Natural killer cell treated with Interleukin-12 subunit alpha and Interleukin-12 subunit beta and Interleukin-15 and Interleukin-18, amount 100 ng/mL, for 72 hours (primary cell): Measurements from ENCODE around the gene RNF222. TPM values are rescaled to one million over a fixed set of nuclear protein-coding genes. Genes with fewer than 3 reads are reported as not detected.
A peak's percentile ranks its signal among the peaks of the same experiment; 100 is the strongest.
"Not testable (repeated sequence)": the region's sequence is repeated elsewhere in the genome, so short reads cannot be mapped to it uniquely, and the experiment has no call there.

Source experiments
- ATAC-seq, 2 donors: fragments of 150-1000 bp; cut with Tn5 transposase in 1 of 2; sonication (Bioruptor Pico), chemical (Tn5 transposase) in 1 of 2; 2 replicates each; pipeline ENCODE4 v1.10.0; 2021
- DNase-seq: peaks from one replicate; pipeline ENCODE4 v3.0.0; 2022; ENCODE audit warnings: low spot score
- H3K27ac Mint-ChIP-seq, 2 donors: 1 replicate in 1 of 2; 2 replicates in 1 of 2; pipeline ENCODE4 v1.8.0; 2022; ENCODE audit warnings: mixed read lengths in 2 of 2, mild to moderate bottlenecking in 1 of 2, moderate library complexity in 1 of 2
- H3K27me3 Mint-ChIP-seq, 2 donors: 1 replicate in 1 of 2; 2 replicates in 1 of 2; pipeline ENCODE4 v1.8.0; 2022; ENCODE audit warnings: mixed read lengths in 2 of 2
- H3K36me3 Mint-ChIP-seq: one replicate; pipeline ENCODE4 v1.8.0; 2022; ENCODE audit warnings: mixed read lengths
- H3K4me1 Mint-ChIP-seq, 2 donors: 1 replicate in 1 of 2; 2 replicates in 1 of 2; pipeline ENCODE4 v1.8.0; 2022; ENCODE audit warnings: low read depth in 2 of 2, mixed read lengths in 2 of 2, mild to moderate bottlenecking in 1 of 2
- H3K4me3 Mint-ChIP-seq: one replicate; pipeline ENCODE4 v1.8.0; 2022; ENCODE audit warnings: mixed read lengths
- H3K9me3 Mint-ChIP-seq: 2 replicates; pipeline ENCODE4 v1.8.0; 2022; ENCODE audit warnings: mixed read lengths
- total RNA-seq, 2 donors: library from RNA; stranded (reverse); gene quantifications; one replicate each; pipeline ENCODE4 v1.2.3, GENCODE V29; 2022

The RNF222 gene
- total RNA-seq, 2 donors from 2014 or later, result not detected

DNA sequence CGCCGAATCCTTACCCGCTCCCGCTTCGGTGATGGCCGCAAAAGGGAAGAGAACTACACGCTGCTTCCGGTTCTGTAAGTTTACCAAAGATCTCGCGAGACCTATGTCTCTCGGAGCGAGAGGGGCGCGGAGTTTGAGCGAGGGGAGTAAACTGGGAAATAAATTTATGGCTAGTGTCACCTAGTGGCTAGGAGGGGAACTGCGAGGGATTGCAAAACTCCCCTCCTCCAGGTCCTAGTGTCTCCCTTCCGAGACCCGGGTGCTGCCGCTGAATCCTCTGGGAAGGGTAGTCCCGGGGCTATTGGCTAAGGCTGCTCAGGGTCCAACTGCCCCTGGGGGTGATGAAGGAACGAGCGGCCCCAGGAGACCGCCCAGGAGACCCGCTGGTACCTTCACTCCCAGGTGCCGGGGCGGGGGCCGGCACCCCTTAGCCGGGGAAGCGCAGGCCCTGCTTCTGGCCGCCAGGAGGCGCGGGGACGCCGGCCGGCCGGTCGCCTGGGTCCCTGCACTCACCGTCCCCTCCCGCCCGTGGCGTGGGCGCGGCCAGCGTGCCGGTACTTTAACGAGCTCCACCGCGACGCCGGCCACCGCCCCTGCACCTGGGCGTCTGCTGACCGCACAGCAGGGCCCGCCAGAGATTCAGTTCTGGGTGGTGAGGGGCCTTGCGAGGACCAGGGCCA lies 14.3 kb downstream of the RNF222 start, which contains the start of gene RPL26:
Gene RPL26 (minus strand): TSS at position 51 of the 680 bp plus-strand sequence. CDS start 883 bp downstream, outside the sequence.
- Mint-ChIP-seq H3K27ac (peak within 1 kb of the TSS; percentile 99 to 100), H3K4me1 (peaks cover 47 to 64% of the 10 kb centered on the region in 2 donors), H3K36me3 (peaks cover 41% of the 10 kb centered on the region), H3K27me3 (no peaks in the 10 kb centered on the region), H3K9me3 (no peaks in the 10 kb centered on the region), H3K4me3 (peak within 1 kb of the TSS; percentile 97)
- ATAC-seq (peak; percentile 96 to 97), DNase-seq (peak; percentile 96)

DNA sequence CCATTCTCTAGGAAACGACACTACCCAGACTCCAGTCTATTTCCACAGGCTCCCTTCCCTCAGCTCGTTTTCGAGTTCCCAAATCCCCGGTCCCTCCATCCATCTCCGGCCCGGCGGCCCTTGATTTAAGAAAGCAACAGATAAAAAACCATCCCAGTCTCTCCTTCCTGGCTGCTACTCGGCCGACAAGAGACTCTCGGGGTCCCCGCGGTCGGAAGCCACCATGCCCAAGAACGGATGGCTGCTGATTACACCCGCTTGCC lies 14.8 kb downstream of the RNF222 start:
- no peak for ATAC-seq
- no peaks in the 10 kb centered on the region for H3K27me3 Mint-ChIP-seq
- peak overlapping the region; percentile 97 for H3K4me3 Mint-ChIP-seq
- peak overlapping the region; percentile 99 to 100 for H3K27ac Mint-ChIP-seq
- no peak for DNase-seq
- peaks cover 43% of the 10 kb centered on the region for H3K36me3 Mint-ChIP-seq
- no peaks in the 10 kb centered on the region for H3K9me3 Mint-ChIP-seq
- H3K4me1 Mint-ChIP-seq, result peaks cover 43 to 59% of the 10 kb centered on the region in 2 donors

DNA sequence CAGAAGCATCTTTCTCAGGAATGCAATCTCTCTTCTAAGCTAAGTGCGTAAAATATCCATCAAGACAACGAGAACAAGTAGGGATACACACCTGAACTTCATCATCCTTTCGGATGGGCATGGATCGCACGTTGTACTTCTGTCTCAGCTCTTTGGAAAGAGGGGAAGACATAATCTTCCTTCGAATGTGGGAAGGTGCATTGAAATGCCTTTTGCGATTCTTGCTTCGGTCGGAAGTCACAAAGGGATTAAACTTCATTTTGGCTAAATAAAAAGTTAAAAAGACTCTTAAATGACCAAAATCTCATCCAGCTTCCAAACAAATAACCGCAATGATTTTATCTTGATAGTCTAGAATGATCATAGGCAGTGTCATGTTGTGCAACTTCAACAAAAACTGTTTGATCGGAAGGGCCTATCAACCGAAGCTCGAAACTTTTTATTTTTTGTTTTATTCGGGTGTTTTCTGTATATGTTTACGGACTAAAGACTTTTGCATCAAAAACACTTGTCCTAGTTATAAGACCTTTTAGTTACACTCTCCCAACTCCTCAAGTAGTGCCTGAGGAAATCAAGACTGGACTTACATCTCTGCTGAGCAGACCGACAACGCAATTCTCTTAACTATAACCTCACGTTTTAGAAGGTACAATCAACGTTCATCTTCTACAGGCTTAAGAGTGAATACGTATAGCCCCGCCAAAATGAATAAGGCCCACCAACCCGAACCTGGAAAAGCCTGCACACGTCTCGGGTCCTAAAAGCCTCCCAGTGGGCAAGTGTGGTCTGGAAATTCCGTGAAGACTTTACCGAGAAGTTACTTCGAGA lies 15.4 kb downstream of the RNF222 start:
- peak overlapping the region; percentile 97 for H3K4me3 Mint-ChIP-seq
- no peaks in the 10 kb centered on the region for H3K9me3 Mint-ChIP-seq
- DNase-seq (no peak), ATAC-seq (no peak)
- H3K4me1 Mint-ChIP-seq, result peaks cover 41 to 58% of the 10 kb centered on the region in 2 donors
- peaks cover 48% of the 10 kb centered on the region for H3K36me3 Mint-ChIP-seq
- H3K27me3 Mint-ChIP-seq, result no peaks in the 10 kb centered on the region
- H3K27ac Mint-ChIP-seq, result peak overlapping the region; percentile 99 to 100

DNA sequence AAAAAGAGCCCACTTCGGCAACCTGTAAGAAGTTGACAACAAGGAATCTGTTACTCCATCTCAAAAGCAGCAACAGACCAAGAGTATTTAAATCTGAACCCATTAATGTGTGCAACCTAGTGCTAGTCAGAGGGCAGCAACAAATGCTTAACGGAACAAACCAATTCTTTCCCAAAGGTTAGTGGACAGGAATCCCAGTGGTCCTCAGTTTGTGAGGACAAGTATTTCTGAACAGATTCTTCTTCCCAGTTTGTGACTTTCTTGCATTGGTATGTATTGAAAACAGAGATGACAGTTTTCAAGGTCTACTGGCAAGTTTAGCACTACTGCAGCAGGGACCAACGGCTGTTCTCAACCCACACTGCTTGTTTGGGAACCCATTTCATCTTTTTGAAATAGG lies 17.6 kb downstream of the RNF222 start:
- Mint-ChIP-seq H3K27ac (peak overlapping the region in 1 of 2 donors; percentile 99), H3K4me1 (peaks cover 46 to 69% of the 10 kb centered on the region in 2 donors)
- ATAC-seq, result no peak

DNA sequence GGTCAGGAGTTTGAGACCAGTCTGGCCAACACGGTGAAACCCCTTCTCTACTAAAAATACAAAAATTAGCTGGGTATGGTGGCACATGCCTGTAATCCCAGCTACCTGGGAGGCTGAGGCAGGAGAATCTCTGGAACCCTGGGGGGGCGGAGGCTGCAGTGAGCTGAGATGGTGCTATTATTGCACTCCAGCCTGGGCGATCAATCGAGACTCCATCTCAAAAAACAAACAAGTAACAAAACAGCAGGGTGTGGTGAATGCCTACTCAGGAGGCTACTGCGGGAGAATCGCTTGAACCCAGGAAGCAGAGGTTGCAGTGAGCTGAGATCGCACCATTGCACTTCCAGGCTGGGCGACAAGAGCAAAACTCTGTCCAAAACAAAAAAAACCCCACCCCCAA lies 19.5 kb downstream of the RNF222 start:
- Mint-ChIP-seq H3K4me3 (peak overlapping the region; percentile 86), H3K36me3 (peaks cover 58% of the 10 kb centered on the region), H3K27ac (peak overlapping the region; percentile 71 to 83), H3K4me1 (peaks cover 36 to 58% of the 10 kb centered on the region in 2 donors)
- H3K27me3 Mint-ChIP-seq, H3K9me3 Mint-ChIP-seq, ATAC-seq, DNase-seq: not testable (repeated sequence)

More for the DNA sequence above, 17.6 kb downstream of the RNF222 start:
- DNase-seq, result no peak
- Mint-ChIP-seq H3K9me3 (no peaks in the 10 kb centered on the region), H3K4me3 (peak overlapping the region; percentile 97), H3K27me3 (no peaks in the 10 kb centered on the region), H3K36me3 (peaks cover 60% of the 10 kb centered on the region)

DNA sequence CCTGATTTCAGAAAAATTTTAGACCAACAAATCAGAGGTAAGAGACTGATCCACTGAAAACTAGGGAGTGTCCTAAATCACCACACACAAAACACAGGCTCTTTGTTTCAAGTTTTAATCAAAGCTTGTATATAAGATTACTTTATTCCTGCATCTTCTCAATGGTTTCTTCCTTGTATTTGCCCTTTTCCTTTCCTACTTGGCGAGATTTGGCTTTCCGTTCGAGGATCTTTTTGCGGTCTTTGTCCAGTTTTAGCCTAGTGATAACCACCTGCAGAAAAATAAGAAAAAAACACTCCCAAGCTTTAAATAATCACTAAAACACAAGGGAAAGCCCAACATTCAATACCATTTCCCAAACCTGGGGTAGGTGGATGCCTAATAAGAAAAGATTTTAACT lies 20.2 kb downstream of the RNF222 start:
- Mint-ChIP-seq H3K4me3 (peak overlapping the region; percentile 86), H3K4me1 (peaks cover 29 to 51% of the 10 kb centered on the region in 2 donors), H3K36me3 (peaks cover 51% of the 10 kb centered on the region), H3K27ac (peak overlapping the region; percentile 71 to 83), H3K27me3 (no peaks in the 10 kb centered on the region), H3K9me3 (no peaks in the 10 kb centered on the region)
- DNase-seq (no peak), ATAC-seq (no peak)

DNA sequence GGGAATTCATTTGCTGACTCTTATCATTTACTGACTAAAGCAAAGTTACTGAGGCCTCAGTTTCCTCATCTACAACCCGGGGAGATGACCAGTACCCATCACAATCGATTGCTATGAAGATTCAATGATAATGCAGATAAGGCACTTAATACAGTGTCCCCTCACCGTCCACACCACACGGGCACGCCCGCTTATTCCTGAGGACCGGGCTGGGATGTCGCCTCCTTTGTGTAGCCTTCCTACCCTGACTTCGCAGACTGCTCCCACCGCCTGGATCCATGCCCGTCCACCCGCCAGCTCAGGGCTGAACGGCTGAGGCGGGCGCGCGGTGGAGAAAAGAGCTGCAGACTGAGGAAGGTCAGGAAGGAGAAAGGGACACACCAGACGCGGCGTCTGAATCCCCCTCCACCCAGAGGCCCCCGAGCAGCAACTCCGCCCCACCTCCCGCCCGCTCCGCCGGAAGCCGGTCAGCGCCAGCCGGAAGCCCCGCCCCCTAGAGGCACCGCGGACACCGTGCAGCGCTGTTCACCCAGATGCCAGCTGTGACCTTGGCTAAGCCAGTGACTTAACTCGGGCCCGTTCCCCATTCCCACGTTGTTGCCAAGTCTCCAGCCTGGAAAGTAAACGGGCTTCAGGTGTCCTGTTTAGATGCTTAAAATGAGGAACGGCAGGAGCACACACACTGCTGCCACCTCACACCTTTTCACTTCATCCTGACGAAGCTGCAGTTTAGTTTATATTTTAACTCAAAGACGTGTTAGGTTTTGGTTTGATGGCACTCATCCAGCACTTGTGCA lies 21.2 kb downstream of the RNF222 start, which contains the start of gene KRABD2:
Gene KRABD2 (minus strand): TSS at position 434 of the 797 bp plus-strand sequence.
- peak within 1 kb of the TSS; percentile 86 for H3K4me3 Mint-ChIP-seq

DNA sequence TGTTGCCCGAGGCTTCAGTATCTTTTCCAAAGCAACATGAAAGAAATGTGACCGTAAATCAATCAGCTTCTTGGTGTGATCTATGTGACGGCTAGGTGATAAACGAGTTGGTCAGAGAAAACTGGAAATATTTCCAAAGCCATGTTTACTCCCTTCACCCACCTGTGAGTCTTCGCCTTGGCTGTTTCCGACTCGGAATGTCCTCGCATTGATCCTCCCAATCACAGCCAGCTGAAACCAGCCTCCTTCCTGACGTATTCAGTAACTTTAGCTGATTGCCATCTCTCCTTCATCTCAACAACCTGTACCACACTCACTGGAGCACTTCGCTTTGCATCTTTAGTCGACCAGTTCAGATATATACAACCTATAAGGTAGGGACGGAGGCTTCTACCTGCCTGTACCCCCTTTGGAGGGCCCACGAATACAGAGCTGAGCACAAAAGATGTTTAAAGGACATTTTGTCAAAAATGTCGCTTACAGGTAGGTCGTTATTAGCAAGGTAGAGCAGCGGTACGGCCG lies 21.8 kb downstream of the RNF222 start:
- Mint-ChIP-seq H3K36me3 (peaks cover 39% of the 10 kb centered on the region), H3K4me1 (peaks cover 24 to 44% of the 10 kb centered on the region in 2 donors), H3K27ac (peak overlapping the region; percentile 71 to 83), H3K4me3 (peak overlapping the region; percentile 86), H3K27me3 (no peaks in the 10 kb centered on the region), H3K9me3 (no peaks in the 10 kb centered on the region)
- ATAC-seq (no peak), DNase-seq (no peak)

More for the DNA sequence above, 21.2 kb downstream of the RNF222 start, which contains the start of gene KRABD2:
- Mint-ChIP-seq H3K36me3 (peaks cover 45% of the 10 kb centered on the region), H3K27ac (peak within 1 kb of the TSS; percentile 71 to 83), H3K27me3 (no peaks in the 10 kb centered on the region), H3K4me1 (peaks cover 29 to 49% of the 10 kb centered on the region in 2 donors), H3K9me3 (no peaks in the 10 kb centered on the region)
- DNase-seq (peak; percentile 92), ATAC-seq (peak; percentile 99)

DNA sequence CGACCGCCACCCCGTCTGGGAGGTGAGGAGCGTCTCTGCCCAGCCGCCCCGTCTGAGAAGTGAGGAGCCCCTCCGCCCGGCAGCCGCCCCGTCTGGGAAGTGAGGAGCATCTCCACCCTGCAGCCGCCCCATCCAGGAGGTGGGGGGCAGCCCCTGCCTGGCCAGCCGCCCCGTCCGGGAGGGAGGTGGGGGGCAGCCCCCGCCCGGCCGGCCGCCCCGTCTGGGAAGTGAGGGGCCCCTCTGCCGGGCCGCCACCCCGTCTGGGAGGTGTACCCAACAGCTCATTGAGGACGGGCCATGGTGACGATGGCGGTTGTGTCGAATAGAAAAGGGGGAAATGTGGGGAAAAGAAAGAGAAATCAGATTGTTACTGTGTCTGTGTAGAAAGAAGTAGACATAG lies 23.8 kb downstream of the RNF222 start:
- not testable (repeated sequence) for DNase-seq, ATAC-seq, H3K9me3 Mint-ChIP-seq, H3K4me3 Mint-ChIP-seq, H3K27me3 Mint-ChIP-seq, H3K27ac Mint-ChIP-seq
- peaks cover 27% of the 10 kb centered on the region in 2 donors for H3K4me1 Mint-ChIP-seq
- H3K36me3 Mint-ChIP-seq, result peaks cover 25% of the 10 kb centered on the region

DNA sequence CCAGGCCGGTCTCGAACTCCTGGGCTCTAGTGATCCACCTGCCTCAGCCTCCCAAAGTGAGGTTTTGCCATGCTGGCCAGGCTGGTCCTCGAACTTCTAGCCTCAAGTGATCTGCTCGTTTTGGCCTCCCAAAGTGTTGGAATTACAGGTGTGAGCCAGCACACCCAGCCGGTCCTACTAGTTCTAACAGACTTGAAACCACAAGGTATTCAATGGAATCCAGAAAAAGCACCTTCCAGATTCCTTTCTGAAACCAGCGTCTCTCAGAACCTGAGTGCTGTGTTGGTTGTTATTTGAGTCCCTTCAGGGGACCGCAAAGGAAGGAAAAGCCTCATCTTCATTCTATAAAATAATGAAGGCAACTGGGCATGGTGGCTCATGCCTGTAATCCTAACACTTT lies 25.2 kb downstream of the RNF222 start:
- H3K27ac Mint-ChIP-seq, result no peak overlapping the region
- H3K27me3 Mint-ChIP-seq, result no peaks in the 10 kb centered on the region
- DNase-seq, result no peak
- no peaks in the 10 kb centered on the region for H3K9me3 Mint-ChIP-seq
- H3K4me3 Mint-ChIP-seq, result no peak overlapping the region
- ATAC-seq, result no peak
- H3K36me3 Mint-ChIP-seq, result peaks cover 13% of the 10 kb centered on the region
- peaks cover 18 to 20% of the 10 kb centered on the region in 2 donors for H3K4me1 Mint-ChIP-seq

DNA sequence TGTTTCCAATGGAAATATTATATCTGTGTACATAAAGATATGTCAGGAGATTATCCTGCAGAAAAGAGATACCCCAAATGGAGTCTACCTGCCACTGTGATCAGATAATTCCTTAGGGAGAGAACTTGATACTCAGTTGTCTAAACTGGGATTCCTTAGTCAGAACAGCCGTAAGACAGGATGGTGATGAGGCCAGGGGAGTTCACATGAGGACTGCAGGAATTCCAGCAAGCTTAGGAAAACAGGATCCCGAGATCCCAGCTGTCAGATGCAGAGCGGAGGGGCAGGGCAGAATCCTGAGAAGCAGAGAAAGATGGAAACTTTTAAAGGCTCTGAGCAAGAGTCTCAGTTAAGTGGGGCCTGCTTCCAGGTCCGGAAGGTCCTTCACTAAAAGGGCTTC lies 25.8 kb downstream of the RNF222 start:
- Mint-ChIP-seq H3K27me3 (no peaks in the 10 kb centered on the region), H3K36me3 (peaks cover 8% of the 10 kb centered on the region), H3K27ac (no peak overlapping the region), H3K4me3 (no peak overlapping the region), H3K4me1 (peaks cover 12 to 16% of the 10 kb centered on the region in 2 donors), H3K9me3 (no peaks in the 10 kb centered on the region)
- DNase-seq (no peak), ATAC-seq (no peak)

DNA sequence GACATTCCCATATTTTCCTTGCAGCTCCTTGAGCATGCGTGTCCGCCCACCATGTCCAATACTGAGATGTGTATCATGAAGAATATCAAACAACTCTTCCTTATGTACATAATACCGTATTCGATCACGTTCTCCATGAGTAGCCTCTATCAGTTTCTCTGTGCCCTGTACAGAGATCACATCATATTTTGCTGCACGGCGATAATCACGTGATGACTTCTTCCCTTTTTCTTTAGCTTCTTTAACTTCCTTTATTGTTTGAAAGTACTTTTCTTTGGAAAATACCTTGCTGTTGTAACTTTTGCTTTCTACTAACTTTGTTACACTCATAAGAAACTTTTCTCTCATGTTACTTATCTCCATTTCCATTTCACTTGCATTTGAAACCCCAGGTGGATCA lies 27.7 kb downstream of the RNF222 start:
- no peak overlapping the region for H3K4me3 Mint-ChIP-seq
- no peaks in the 10 kb centered on the region for H3K36me3 Mint-ChIP-seq
- H3K4me1 Mint-ChIP-seq, result peaks cover 0 to 4% of the 10 kb centered on the region in 2 donors
- no peak overlapping the region for H3K27ac Mint-ChIP-seq
- no peak for DNase-seq
- no peaks in the 10 kb centered on the region for H3K9me3 Mint-ChIP-seq
- ATAC-seq, result no peak
- no peaks in the 10 kb centered on the region for H3K27me3 Mint-ChIP-seq

DNA sequence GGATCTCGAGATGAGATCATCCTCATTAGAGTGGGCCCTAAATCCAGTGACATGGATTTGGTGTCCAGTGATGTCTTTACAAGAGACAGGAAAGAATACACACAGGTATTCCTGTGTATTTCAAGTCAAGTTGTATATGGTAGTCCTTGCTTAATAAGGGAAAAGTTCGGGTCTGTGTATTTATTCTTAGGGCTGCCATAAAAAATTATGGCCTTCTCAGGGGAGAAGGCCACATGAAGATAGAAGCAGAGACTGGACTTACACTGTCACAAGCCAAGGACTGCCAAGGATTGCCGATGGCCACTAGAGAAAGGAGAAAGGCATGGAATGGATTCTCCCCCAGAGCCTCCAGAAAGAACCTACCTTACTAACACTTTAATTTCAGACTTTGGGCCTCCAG lies 29.4 kb downstream of the RNF222 start:
- DNase-seq, result no peak
- Mint-ChIP-seq H3K27me3 (no peaks in the 10 kb centered on the region), H3K9me3 (no peaks in the 10 kb centered on the region), H3K36me3 (no peaks in the 10 kb centered on the region), H3K4me1 (peaks cover 0 to 4% of the 10 kb centered on the region in 2 donors), H3K4me3 (no peak overlapping the region), H3K27ac (no peak overlapping the region)
- no peak for ATAC-seq
